PC-3 (cell line): ENCODE data around the gene KNCN. TPM values are rescaled to one million over a fixed set of nuclear protein-coding genes. Genes with fewer than 3 reads are reported as not detected.

Experiments
- ATAC-seq: fragments of 200-7000 bp; cut with Tn5 transposase; 2 replicates; pipeline ENCODE4 v1.9.1; 2020; ENCODE audit warnings: mild to moderate bottlenecking, moderate library complexity
- BruUV-seq: library from RNA; stranded (reverse); fragments of 400-500 nt; replicated peaks from 2 replicates; lab custom pipeline; 2021; lab: Mats Ljungman, UMichigan
- CTCF ChIA-PET: fragments of 300-600 bp; sonication (Branson Sonifier 250); formaldehyde crosslinking; loops from one replicate; lab custom pipeline; 2022; ENCODE audit warnings: antibody characterized with exemption; lab: Charles Lee
- POLR2A ChIA-PET: fragments of 300-600 bp; sonication (Branson Sonifier 250); formaldehyde crosslinking; loops from one replicate; lab custom pipeline; 2022; ENCODE audit warnings: antibody characterized with exemption; ENCODE audit not compliant: unreplicated experiment; lab: Charles Lee
- DNase-seq: peaks from one replicate; pipeline ENCODE4 v3.0.0-alpha.2; 2015
- H2AFZ ChIP-seq: fragments of 300-600 bp; sonication (generic); 2 replicates; pipeline ENCODE4 v1.6.0; 2016; ENCODE audit warnings: antibody characterized with exemption, low read length
- H3F3A ChIP-seq: fragments of 300-600 bp; sonication (generic); one replicate; pipeline ENCODE4 v1.6.0; 2017; ENCODE audit warnings: antibody characterized with exemption, low read length, control low read depth, mild to moderate bottlenecking; ENCODE audit not compliant: unreplicated experiment
- H3K27ac ChIP-seq: fragments of 300-600 bp; sonication (generic); 2 replicates; pipeline ENCODE4 v1.5.1; 2016; ENCODE audit warnings: mild to moderate bottlenecking, low read length
- H3K27me3 ChIP-seq: fragments of 300-600 bp; sonication (generic); 2 replicates; pipeline ENCODE4 v1.6.1; 2016; ENCODE audit warnings: low read length, mixed read lengths
- H3K36me3 ChIP-seq: fragments of 300-600 bp; sonication (generic); 2 replicates; pipeline ENCODE4 v1.6.1; 2016; ENCODE audit warnings: low read depth, mixed run types, low read length, mixed read lengths
- H3K4me1 ChIP-seq: fragments of 300-600 bp; sonication (generic); 2 replicates; pipeline ENCODE4 v1.5.1; 2016; ENCODE audit warnings: low read length; ENCODE audit not compliant: insufficient read depth
- H3K4me2 ChIP-seq: fragments of 300-600 bp; sonication (generic); 2 replicates; pipeline ENCODE4 v1.6.0; 2016; ENCODE audit warnings: low read length
- H3K4me3 ChIP-seq: fragments of 300-600 bp; sonication (generic); 2 replicates; pipeline ENCODE4 v1.5.1; 2016; ENCODE audit warnings: mild to moderate bottlenecking, low read length, mixed read lengths
- H3K79me2 ChIP-seq: fragments of 300-600 bp; sonication (generic); 2 replicates; pipeline ENCODE4 v1.6.1; 2017; ENCODE audit warnings: low read length, mixed read lengths
- H3K9ac ChIP-seq: fragments of 300-600 bp; sonication (generic); 2 replicates; pipeline ENCODE4 v1.6.0; 2016; ENCODE audit warnings: mild to moderate bottlenecking, low read length
- H3K9me2 ChIP-seq: fragments of 300-600 bp; sonication (generic); replicated peaks from 2 replicates; pipeline ENCODE4 v1.6.1; 2016; ENCODE audit warnings: mixed run types, low read length, mixed read lengths
- H3K9me3 ChIP-seq: fragments of 300-600 bp; sonication (generic); 2 replicates; pipeline ENCODE4 v1.6.1; 2016; ENCODE audit warnings: low read length, mixed read lengths
- H4K20me1 ChIP-seq: fragments of 300-600 bp; sonication (generic); 2 replicates; pipeline ENCODE4 v1.6.1; 2016; ENCODE audit warnings: low read length, mixed read lengths
- CTCF ChIP-seq: fragments of 300-600 bp; sonication (generic); conservative IDR thresholded peaks from 2 replicates; pipeline ENCODE4 v1.5.1; 2017; ENCODE audit warnings: antibody characterized with exemption, low read depth, mild to moderate bottlenecking, low read length
- EZH2 ChIP-seq: fragments of 300-600 bp; sonication (generic); IDR thresholded peaks from one replicate; pipeline ENCODE4 v1.6.1; 2017; ENCODE audit warnings: antibody characterized with exemption, mild to moderate bottlenecking, low read length; ENCODE audit not compliant: unreplicated experiment
- EZH2phosphoT487 ChIP-seq: fragments of 300-600 bp; sonication (generic); IDR thresholded peaks from 2 replicates; pipeline ENCODE4 v1.6.1; 2018; ENCODE audit warnings: mild to moderate bottlenecking, antibody characterized with exemption, low read length, borderline replicate concordance
- intact Hi-C: fragments of 100-400 bp; cut with micrococcal nuclease; formaldehyde crosslinking; loops from 2 replicates; pipeline ENCODE4 v1.9.0; 2023
- total RNA-seq: library from RNA; depleted of rRNA; stranded (reverse); fragments of >200 nt; gene quantifications from 2 replicates; pipeline ENCODE4 v1.2.3, GENCODE V29; 2014

Gene KNCN
- total RNA-seq, 1 experiment from 2014 or later = not detected

GRCh38 chr1:46594063-46594462 lies 42.6 kb upstream of the KNCN start:
- no peaks in the 10 kb centered on the region for H3K9me2 ChIP-seq
- H3K4me2 ChIP-seq = no peak overlapping the region
- no peaks in the 10 kb centered on the region for H3K9me3 ChIP-seq
- no peak overlapping the region for H3K9ac ChIP-seq
- ATAC-seq = no peak
- H2AFZ ChIP-seq = no peak overlapping the region
- no peak overlapping the region for H3K27ac ChIP-seq
- H3K4me1 ChIP-seq = no peaks in the 10 kb centered on the region
- no peaks in the 10 kb centered on the region for H4K20me1 ChIP-seq
- no peak overlapping the region for H3K4me3 ChIP-seq
- no peaks in the 10 kb centered on the region for H3K79me2 ChIP-seq
- no peaks in the 10 kb centered on the region for H3F3A ChIP-seq
- no peaks in the 10 kb centered on the region for H3K27me3 ChIP-seq
- POLR2A ChIA-PET = no interaction called here
- peaks cover 27% of the 10 kb centered on the region; the same call in 1 of the 2 replicates for H3K36me3 ChIP-seq
- no TSS peak for BruUV-seq
- CTCF ChIA-PET = no interaction called here
- DNase-seq = no peak
- intact Hi-C loops = no loop called here
- no peak for TF ChIP-seq CTCF
- TF ChIP-seq EZH2 = no peak

- ATAC-seq = no peak
- POLR2A ChIA-PET = no interaction called here
- Histone ChIP-seq H3K79me2 (no peaks in the 10 kb centered on the region), H4K20me1 (no peaks in the 10 kb centered on the region), H3K27me3 (no peaks in the 10 kb centered on the region), H3K9me3 (no peaks in the 10 kb centered on the region), H3K4me2 (no peak overlapping the region), H2AFZ (no peak overlapping the region), H3K27ac (no peak overlapping the region), H3K4me3 (no peak overlapping the region), H3K4me1 (no peaks in the 10 kb centered on the region), H3K36me3 (peaks cover 29% of the 10 kb centered on the region), H3K9ac (no peak overlapping the region), H3K9me2 (no peaks in the 10 kb centered on the region), H3F3A (no peaks in the 10 kb centered on the region)
- intact Hi-C loops = no loop called here
- no TSS peak for BruUV-seq
- CTCF ChIA-PET = no interaction called here
- TF ChIP-seq CTCF = no peak
- no peak for TF ChIP-seq EZH2
- no peak for TF ChIP-seq EZH2phosphoT487
- no peak for DNase-seq
These were observed 41.4 kb upstream of the KNCN start for GRCh38 chr1:46592823-46593222.

- no peaks in the 10 kb centered on the region for H3F3A ChIP-seq
- no peak overlapping the region for H3K27ac ChIP-seq
- ChIA-PET POLR2A (no interaction called here), CTCF (no interaction called here)
- TF ChIP-seq EZH2phosphoT487 = no peak
- no peak for TF ChIP-seq CTCF
- no peak for TF ChIP-seq EZH2
- no peak overlapping the region for H3K4me3 ChIP-seq
- H3K9ac ChIP-seq = no peak overlapping the region
- no TSS peak for BruUV-seq
- no peaks in the 10 kb centered on the region for H3K9me3 ChIP-seq
- DNase-seq (no peak), ATAC-seq (no peak)
- peaks cover 30% of the 10 kb centered on the region for H3K36me3 ChIP-seq
- no peaks in the 10 kb centered on the region for H4K20me1 ChIP-seq
- no peak overlapping the region for H3K4me2 ChIP-seq
- H3K4me1 ChIP-seq = no peaks in the 10 kb centered on the region
- no peaks in the 10 kb centered on the region for H3K9me2 ChIP-seq
- no peak overlapping the region for H2AFZ ChIP-seq
- H3K79me2 ChIP-seq = no peaks in the 10 kb centered on the region
- no peaks in the 10 kb centered on the region for H3K27me3 ChIP-seq
- intact Hi-C loops = no loop called here
These were observed 38.1 kb upstream of the KNCN start for GRCh38 chr1:46589529-46589928.
